Upper lobe of left lung (tissue), 6 donors: ENCODE data around the gene EPRS1. TPM values are rescaled to one million over a fixed set of nuclear protein-coding genes. Genes with fewer than 3 reads are reported as not detected.

ENCODE experiments used
- ATAC-seq, 2 donors: fragments of 200-7000 bp; cut with Tn5 transposase; one replicate each; pipeline ENCODE4 v1.9.1; 2022; ENCODE audit warnings: mild to moderate bottlenecking in 2 of 2, moderate library complexity in 2 of 2; ENCODE audit not compliant: low FRiP score in 2 of 2
- DNase-seq, 2 donors: peaks; one replicate each; pipeline ENCODE4 v3.0.0-alpha.2; 2019 to 2020
- H3K27ac ChIP-seq, 4 donors: fragments of 200-600 bp; sonication (generic); one replicate each; pipeline ENCODE4 v1.5.1; 2016 to 2019
- H3K27me3 ChIP-seq, 4 donors: fragments of 200-600 bp; sonication (generic); one replicate each; pipeline ENCODE4 v1.5.1; 2017 to 2019
- H3K36me3 ChIP-seq, 4 donors: fragments of 200-600 bp; sonication (generic); one replicate each; pipeline ENCODE4 v1.5.1; 2016 to 2019
- H3K4me1 ChIP-seq, 4 donors: fragments of 200-600 bp; sonication (generic); one replicate each; pipeline ENCODE4 v1.5.1; 2018 to 2019
- H3K4me3 ChIP-seq, 4 donors: fragments of 200-600 bp; sonication (generic); one replicate each; pipeline ENCODE4 v1.5.1; 2017 to 2019; ENCODE audit warnings: mild to moderate bottlenecking in 2 of 4, moderate library complexity in 1 of 4
- H3K9me3 ChIP-seq, 4 donors: fragments of 200-600 bp; sonication (generic); one replicate each; pipeline ENCODE4 v1.5.1; 2018 to 2019
- CTCF ChIP-seq, 6 experiments: fragments of 450-650 bp in 4 of 6; fragments of 200-600 bp in 2 of 6; sonication (generic) in 2 of 6; IDR thresholded peaks; one replicate each; pipeline ENCODE4 v1.5.1; 2016 to 2019; ENCODE audit warnings: antibody characterized with exemption in 6 of 6
- EP300 ChIP-seq, 4 donors: sonication (generic); formaldehyde crosslinking; IDR thresholded peaks; one replicate each; pipeline ENCODE4 v1.5.1; 2017; ENCODE audit warnings: antibody characterized with exemption in 4 of 4, control low read depth in 2 of 4
- POLR2A ChIP-seq, 4 donors: fragments of 450-650 bp; IDR thresholded peaks; one replicate each; pipeline ENCODE4 v1.5.1; 2016 to 2017; ENCODE audit warnings: antibody characterized with exemption in 4 of 4, mild to moderate bottlenecking in 2 of 4
- POLR2AphosphoS5 ChIP-seq, 2 donors: sonication (generic); formaldehyde crosslinking; IDR thresholded peaks; one replicate each; pipeline ENCODE4 v1.5.1; 2017; ENCODE audit warnings: antibody characterized with exemption in 2 of 2
- WGBS, 2 donors: methylation state at CpG; one replicate each; pipeline ENCODE4 v1.1.5; 2017 to 2018; 5-methylcytosine and 5-hydroxymethylcytosine counted together
- total RNA-seq, 6 donors: library from RNA; depleted of rRNA in 4 of 6; stranded (reverse); fragments of >200 nt in 4 of 6; gene quantifications; one replicate each; pipeline versions ENCODE4 v1.1.0 to v1.2.1, GENCODE V29; 2016 to 2021
- donor health status: DM: no; HTN: no; CAD: no; lungs with moderate emphysema.
- donor health status: DM: no; HTN: yes; CAD: no; lungs with severe emphysema.

Gene EPRS1
- total RNA-seq, 6 donors from 2014 or later, result 21.0 to 77.2 (median 45.6) TPM

GRCh38 chr1:220056374-220056773, 10.1 kb upstream of the EPRS1 start:
- Histone ChIP-seq H3K27me3 (no peaks in the 10 kb centered on the region), H3K36me3 (peaks cover 0 to 23% (median 5%) of the 10 kb centered on the region in 4 donors), H3K4me3 (no peak overlapping the region), H3K9me3 (no peaks in the 10 kb centered on the region), H3K27ac (no peak overlapping the region), H3K4me1 (no peaks in the 10 kb centered on the region)
- no peak for TF ChIP-seq POLR2A (IDR thresholded peaks at IDR 0.05)
- TF ChIP-seq POLR2AphosphoS5 (IDR thresholded peaks at IDR 0.05), result no peak
- 72 to 92% methylated on average over 1 of the region's 1 CpG for WGBS, 2 donors
- no peak for DNase-seq
- ATAC-seq, result no peak

GRCh38 chr1:220045356-220046051, 801 bp downstream of the EPRS1 start:
- Histone ChIP-seq H3K4me3 (peak overlapping the region; percentile 82 to 100 (median 98)), H3K9me3 (no peaks in the 10 kb centered on the region), H3K27ac (peak overlapping the region; percentile 77 to 92 (median 90)), H3K4me1 (peaks cover 11 to 30% (median 18%) of the 10 kb centered on the region in 4 donors), H3K27me3 (no peaks in the 10 kb centered on the region), H3K36me3 (peaks cover 0 to 7% (median 0%) of the 10 kb centered on the region in 4 donors)
- 23 to 24% methylated on average over 17 of the region's 17 CpGs for WGBS, 2 donors
- TF ChIP-seq POLR2AphosphoS5 (IDR thresholded peaks at IDR 0.05) (no peak), EP300 (IDR thresholded peaks at IDR 0.05) (no peak), CTCF (IDR thresholded peaks at IDR 0.05) (no peak), POLR2A (IDR thresholded peaks at IDR 0.05) (no peak)
- DNase-seq, result no peak
- ATAC-seq, result no peak

- H3K4me1 ChIP-seq, result peaks cover 11 to 30% (median 18%) of the 10 kb centered on the region in 4 donors
- no peaks in the 10 kb centered on the region for H3K27me3 ChIP-seq
- TF ChIP-seq CTCF (IDR thresholded peaks at IDR 0.05) (no peak), EP300 (IDR thresholded peaks at IDR 0.05) (no peak), POLR2A (IDR thresholded peaks at IDR 0.05) (no peak), POLR2AphosphoS5 (IDR thresholded peaks at IDR 0.05) (no peak)
- no peak for ATAC-seq
- H3K36me3 ChIP-seq, result peaks cover 4 to 14% (median 5%) of the 10 kb centered on the region in 4 donors
- whole genome bisulfite sequencing, 2 donors, result 82 to 89% methylated on average over 4 of the region's 4 CpGs
- peak overlapping the region in 2 of 4 donors; percentile 90 to 92 for H3K27ac ChIP-seq
- DNase-seq, result no peak
- H3K9me3 ChIP-seq, result no peaks in the 10 kb centered on the region
- peak overlapping the region in 2 of 4 donors; percentile 99 to 100 for H3K4me3 ChIP-seq
Measured at GRCh38 chr1:220044678-220045355, 1.5 kb downstream of the EPRS1 start.

DNA sequence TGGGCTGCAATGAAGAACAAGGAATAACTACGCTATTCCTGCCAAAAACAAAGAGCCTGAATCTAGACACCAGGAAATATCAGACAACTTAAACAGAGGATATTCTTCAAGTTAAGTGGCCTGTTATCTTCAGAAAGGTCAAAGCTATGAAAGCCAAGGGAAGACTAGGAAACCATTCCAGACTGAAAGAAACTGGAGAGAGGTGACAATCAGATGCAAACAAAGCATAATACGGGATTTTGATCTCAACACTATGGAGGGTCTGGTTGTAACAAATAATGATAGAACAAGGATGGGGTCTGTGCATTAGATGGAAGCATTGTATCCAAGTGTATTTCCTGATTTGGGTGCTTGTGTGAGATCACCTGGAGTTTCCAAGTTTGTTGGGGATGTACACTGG, 2.7 kb downstream of the EPRS1 start:
- 87 to 96% methylated on average over 2 of the region's 2 CpGs for WGBS, 2 donors
- Histone ChIP-seq H3K27ac (no peak overlapping the region), H3K27me3 (no peaks in the 10 kb centered on the region), H3K9me3 (no peaks in the 10 kb centered on the region), H3K36me3 (peaks cover 12 to 25% (median 16%) of the 10 kb centered on the region in 4 donors), H3K4me3 (no peak overlapping the region), H3K4me1 (peaks cover 11 to 30% (median 18%) of the 10 kb centered on the region in 4 donors)
- TF ChIP-seq POLR2AphosphoS5 (IDR thresholded peaks at IDR 0.05) (no peak), POLR2A (IDR thresholded peaks at IDR 0.05) (no peak), EP300 (IDR thresholded peaks at IDR 0.05) (no peak), CTCF (IDR thresholded peaks at IDR 0.05) (no peak)
- DNase-seq, result no peak
- no peak for ATAC-seq

- no peak for ATAC-seq
- Histone ChIP-seq H3K4me1 (peaks cover 4 to 19% (median 11%) of the 10 kb centered on the region in 4 donors), H3K4me3 (no peak overlapping the region), H3K9me3 (no peaks in the 10 kb centered on the region), H3K27ac (no peak overlapping the region), H3K36me3 (peaks cover 12 to 32% (median 21%) of the 10 kb centered on the region in 4 donors), H3K27me3 (no peaks in the 10 kb centered on the region)
- DNase-seq, result no peak
- 93 to 94% methylated on average over 5 of the region's 5 CpGs for WGBS, 2 donors
- TF ChIP-seq CTCF (IDR thresholded peaks at IDR 0.05) (no peak), EP300 (IDR thresholded peaks at IDR 0.05) (no peak), POLR2AphosphoS5 (IDR thresholded peaks at IDR 0.05) (no peak), POLR2A (IDR thresholded peaks at IDR 0.05) (no peak)
Measured at GRCh38 chr1:220040028-220040596, 6.2 kb downstream of the EPRS1 start.
